PC-3 (cell line): ENCODE data around the gene ZNF736. TPM values are rescaled to one million over a fixed set of nuclear protein-coding genes. Genes with fewer than 3 reads are reported as not detected.

ENCODE experiments used
- ATAC-seq: fragments of 200-7000 bp; cut with Tn5 transposase; 2 replicates; pipeline ENCODE4 v1.9.1; 2020; ENCODE audit warnings: mild to moderate bottlenecking, moderate library complexity
- Bru-seq: library from RNA; stranded (reverse); fragments of 400-500 nt; gene quantifications from one replicate; lab custom pipeline; 2021; lab: Mats Ljungman, UMichigan
- BruChase-seq, 2 experiments: library from RNA; stranded (reverse); fragments of 400-500 nt; gene quantifications; one replicate each; lab custom pipeline; 2021; lab: Mats Ljungman, UMichigan
- BruUV-seq: library from RNA; stranded (reverse); fragments of 400-500 nt; replicated peaks from 2 replicates; lab custom pipeline; 2021; lab: Mats Ljungman, UMichigan
- CTCF ChIA-PET: fragments of 300-600 bp; sonication (Branson Sonifier 250); formaldehyde crosslinking; loops from one replicate; lab custom pipeline; 2022; ENCODE audit warnings: antibody characterized with exemption; lab: Charles Lee
- POLR2A ChIA-PET: fragments of 300-600 bp; sonication (Branson Sonifier 250); formaldehyde crosslinking; loops from one replicate; lab custom pipeline; 2022; ENCODE audit warnings: antibody characterized with exemption; ENCODE audit not compliant: unreplicated experiment; lab: Charles Lee
- DNase-seq: peaks from one replicate; pipeline ENCODE4 v3.0.0-alpha.2; 2015
- H2AFZ ChIP-seq: fragments of 300-600 bp; sonication (generic); 2 replicates; pipeline ENCODE4 v1.6.0; 2016; ENCODE audit warnings: antibody characterized with exemption, low read length
- H3F3A ChIP-seq: fragments of 300-600 bp; sonication (generic); one replicate; pipeline ENCODE4 v1.6.0; 2017; ENCODE audit warnings: antibody characterized with exemption, low read length, control low read depth, mild to moderate bottlenecking; ENCODE audit not compliant: unreplicated experiment
- H3K27ac ChIP-seq: fragments of 300-600 bp; sonication (generic); 2 replicates; pipeline ENCODE4 v1.5.1; 2016; ENCODE audit warnings: mild to moderate bottlenecking, low read length
- H3K27me3 ChIP-seq: fragments of 300-600 bp; sonication (generic); 2 replicates; pipeline ENCODE4 v1.6.1; 2016; ENCODE audit warnings: low read length, mixed read lengths
- H3K36me3 ChIP-seq: fragments of 300-600 bp; sonication (generic); 2 replicates; pipeline ENCODE4 v1.6.1; 2016; ENCODE audit warnings: low read depth, mixed run types, low read length, mixed read lengths
- H3K4me1 ChIP-seq: fragments of 300-600 bp; sonication (generic); 2 replicates; pipeline ENCODE4 v1.5.1; 2016; ENCODE audit warnings: low read length; ENCODE audit not compliant: insufficient read depth
- H3K4me2 ChIP-seq: fragments of 300-600 bp; sonication (generic); 2 replicates; pipeline ENCODE4 v1.6.0; 2016; ENCODE audit warnings: low read length
- H3K4me3 ChIP-seq: fragments of 300-600 bp; sonication (generic); 2 replicates; pipeline ENCODE4 v1.5.1; 2016; ENCODE audit warnings: mild to moderate bottlenecking, low read length, mixed read lengths
- H3K79me2 ChIP-seq: fragments of 300-600 bp; sonication (generic); 2 replicates; pipeline ENCODE4 v1.6.1; 2017; ENCODE audit warnings: low read length, mixed read lengths
- H3K9ac ChIP-seq: fragments of 300-600 bp; sonication (generic); 2 replicates; pipeline ENCODE4 v1.6.0; 2016; ENCODE audit warnings: mild to moderate bottlenecking, low read length
- H3K9me2 ChIP-seq: fragments of 300-600 bp; sonication (generic); replicated peaks from 2 replicates; pipeline ENCODE4 v1.6.1; 2016; ENCODE audit warnings: mixed run types, low read length, mixed read lengths
- H3K9me3 ChIP-seq: fragments of 300-600 bp; sonication (generic); 2 replicates; pipeline ENCODE4 v1.6.1; 2016; ENCODE audit warnings: low read length, mixed read lengths
- H4K20me1 ChIP-seq: fragments of 300-600 bp; sonication (generic); 2 replicates; pipeline ENCODE4 v1.6.1; 2016; ENCODE audit warnings: low read length, mixed read lengths
- CTCF ChIP-seq: fragments of 300-600 bp; sonication (generic); conservative IDR thresholded peaks from 2 replicates; pipeline ENCODE4 v1.5.1; 2017; ENCODE audit warnings: antibody characterized with exemption, low read depth, mild to moderate bottlenecking, low read length
- EZH2 ChIP-seq: fragments of 300-600 bp; sonication (generic); IDR thresholded peaks from one replicate; pipeline ENCODE4 v1.6.1; 2017; ENCODE audit warnings: antibody characterized with exemption, mild to moderate bottlenecking, low read length; ENCODE audit not compliant: unreplicated experiment
- EZH2phosphoT487 ChIP-seq: fragments of 300-600 bp; sonication (generic); IDR thresholded peaks from 2 replicates; pipeline ENCODE4 v1.6.1; 2018; ENCODE audit warnings: mild to moderate bottlenecking, antibody characterized with exemption, low read length, borderline replicate concordance
- intact Hi-C: fragments of 100-400 bp; cut with micrococcal nuclease; formaldehyde crosslinking; loops from 2 replicates; pipeline ENCODE4 v1.9.0; 2023
- long read RNA-seq: library from polyadenylated mRNA; unstranded; transcript quantifications from one replicate; pipeline ENCODE4 v2.0.0, GENCODE V29; 2021; ENCODE audit not compliant: unreplicated experiment
- total RNA-seq: library from RNA; depleted of rRNA; stranded (reverse); fragments of >200 nt; gene quantifications from 2 replicates; pipeline ENCODE4 v1.2.3, GENCODE V29; 2014; rRNA removed

ZNF736 gene
- 2.7 and 10.7 TPM in 2 replicates for total RNA-seq
- percentile 80 among the genes with signal in this experiment for Bru-seq, nascent RNA
- percentile 63 among the genes with signal in this experiment for BruChase-seq, experiment 1, labeled RNA remaining after a 6-hour chase
- BruChase-seq, experiment 2, labeled RNA remaining after a 2-hour chase: percentile 77 among the genes with signal in this experiment
- long read RNA-seq, full-length matches to known transcripts: 1 of 12 reads
- long read RNA-seq, partial matches to known transcripts: 0 of 12 reads
- long read RNA-seq, other reads (novel, unspliced or antisense): 11 of 12 reads

DNA sequence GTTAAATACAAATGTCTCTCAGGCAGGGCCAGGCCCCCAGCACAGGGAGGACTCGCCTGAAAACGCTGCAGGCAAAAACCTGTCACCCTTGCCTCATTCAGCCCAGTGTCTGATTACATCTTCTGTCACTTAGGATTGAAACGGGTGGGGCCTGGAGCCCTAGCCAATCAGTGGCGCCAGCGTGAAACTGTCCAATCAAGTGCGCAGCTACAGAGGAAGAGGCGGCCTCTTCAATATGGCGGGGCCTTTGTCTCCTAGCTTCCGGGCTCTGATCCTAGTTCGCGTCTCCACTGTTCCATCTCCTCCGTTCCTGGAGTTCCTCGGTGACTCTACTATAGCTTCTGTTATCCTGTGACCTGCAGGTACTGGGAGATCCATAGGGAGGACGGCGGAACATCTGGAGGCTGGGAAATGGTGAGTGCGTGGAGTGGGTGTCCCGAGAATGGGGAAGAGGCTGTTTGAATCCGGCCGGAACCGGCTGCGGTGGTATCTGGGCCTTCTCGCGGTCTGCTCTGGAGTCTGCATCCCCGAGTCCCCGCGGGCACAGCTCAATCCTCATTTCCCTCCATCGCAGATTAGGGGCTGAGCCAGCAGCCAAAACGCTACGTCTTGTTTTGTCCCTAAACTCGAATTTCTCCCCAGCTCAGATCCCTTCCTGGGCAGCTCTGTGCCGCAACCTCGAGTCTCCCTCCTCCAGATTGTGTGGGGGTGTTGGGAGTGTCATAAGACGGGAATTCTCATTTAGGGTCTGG is at the start of gene ZNF736:
TSS of gene ZNF736 (plus strand) at position 222 of the 752 bp plus-strand sequence. CDS start at position 412, 190 bp downstream.
- Histone ChIP-seq H3K9me2 (no peaks in the 10 kb centered on the region), H3K79me2 (peaks cover 33% of the 10 kb centered on the region), H3K9ac (peak within 1 kb of the TSS; percentile 84), H3K9me3 (peaks cover 11% of the 10 kb centered on the region; the same call in 1 of the 2 replicates), H2AFZ (peak within 1 kb of the TSS; percentile 88), H3K27me3 (no peaks in the 10 kb centered on the region), H3K4me3 (peak within 1 kb of the TSS; percentile 82), H3K36me3 (peaks cover 24% of the 10 kb centered on the region), H3F3A (no peaks in the 10 kb centered on the region), H3K4me2 (peak within 1 kb of the TSS; percentile 77), H4K20me1 (no peaks in the 10 kb centered on the region), H3K4me1 (0 out of 2 replicates have a peak, but pooled peaks cover 5% of the 10 kb centered on the region), H3K27ac (peak within 1 kb of the TSS; percentile 37)
- ATAC-seq: peak; percentile 100
- BruUV-seq: TSS peak; percentile 65
- peak; percentile 87 for DNase-seq
- ChIA-PET POLR2A (no interaction called here), CTCF (no interaction called here)
- intact Hi-C loops: loop anchor here (2.0 kb wide), 1 partner anchor 249 kb away; the partner anchor contains the start of gene ZNF680
- no peak for TF ChIP-seq CTCF
- no peak for TF ChIP-seq EZH2

DNA sequence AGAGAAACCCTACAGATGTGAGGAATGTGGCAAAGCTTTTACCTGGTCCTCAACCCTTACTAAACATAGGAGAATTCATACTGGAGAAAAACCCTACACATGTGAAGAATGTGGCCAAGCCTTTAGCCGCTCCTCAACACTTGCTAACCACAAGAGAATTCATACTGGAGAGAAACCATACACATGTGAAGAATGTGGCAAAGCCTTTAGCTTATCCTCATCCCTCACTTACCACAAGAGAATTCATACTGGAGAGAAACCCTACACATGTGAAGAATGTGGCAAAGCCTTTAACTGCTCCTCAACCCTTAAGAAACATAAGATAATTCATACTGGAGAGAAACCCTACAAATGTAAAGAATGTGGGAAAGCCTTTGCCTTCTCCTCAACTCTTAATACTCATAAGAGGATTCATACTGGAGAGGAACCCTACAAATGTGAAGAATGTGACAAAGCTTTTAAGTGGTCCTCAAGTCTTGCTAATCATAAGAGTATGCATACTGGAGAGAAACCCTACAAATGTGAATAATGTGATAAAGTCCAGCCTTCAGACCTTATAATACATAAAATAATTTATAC is 47.3 kb upstream of the ZNF736 start:
- H3K9ac ChIP-seq: no peak overlapping the region
- no peaks in the 10 kb centered on the region; the same call in 1 of the 2 replicates for H3K36me3 ChIP-seq
- no peaks in the 10 kb centered on the region for H3K27me3 ChIP-seq
- POLR2A ChIA-PET: no interaction called here
- no peak overlapping the region for H3K4me2 ChIP-seq
- H3F3A ChIP-seq: no peaks in the 10 kb centered on the region
- no peak overlapping the region for H3K4me3 ChIP-seq
- CTCF ChIA-PET: no interaction called here
- no peak for DNase-seq
- no peak for TF ChIP-seq CTCF
- TF ChIP-seq EZH2: no peak
- TF ChIP-seq EZH2phosphoT487: no peak
- no peaks in the 10 kb centered on the region for H4K20me1 ChIP-seq
- no TSS peak for BruUV-seq
- ATAC-seq: no peak
- H3K4me1 ChIP-seq: no peaks in the 10 kb centered on the region
- no peaks in the 10 kb centered on the region for H3K9me2 ChIP-seq
- H3K9me3 ChIP-seq: peaks cover 11% of the 10 kb centered on the region; the same call in 1 of the 2 replicates
- H3K79me2 ChIP-seq: no peaks in the 10 kb centered on the region
- intact Hi-C loops: no loop called here
- H2AFZ ChIP-seq: no peak overlapping the region
- H3K27ac ChIP-seq: no peak overlapping the region
